Sigmoid colon (tissue), 4 donors: ENCODE measurements around the gene CDC40.

Experiments used
- EP300 ChIP-seq, 4 donors: sonication (generic); formaldehyde crosslinking; IDR thresholded peaks; one replicate each; pipeline ENCODE4 v1.6.1; 2017; ENCODE audit warnings: antibody characterized with exemption in 4 of 4
- TF ChIP-seq, protein P1 (sequence below), 4 experiments: fragments of 450-650 bp in 3 of 4; fragments of 200-600 bp in 1 of 4; IDR thresholded peaks; one replicate each; pipeline ENCODE4 v1.5.1; 2016 to 2019; ENCODE audit warnings: antibody characterized with exemption in 4 of 4, mild to moderate bottlenecking in 3 of 4, moderate library complexity in 2 of 4

DNA sequence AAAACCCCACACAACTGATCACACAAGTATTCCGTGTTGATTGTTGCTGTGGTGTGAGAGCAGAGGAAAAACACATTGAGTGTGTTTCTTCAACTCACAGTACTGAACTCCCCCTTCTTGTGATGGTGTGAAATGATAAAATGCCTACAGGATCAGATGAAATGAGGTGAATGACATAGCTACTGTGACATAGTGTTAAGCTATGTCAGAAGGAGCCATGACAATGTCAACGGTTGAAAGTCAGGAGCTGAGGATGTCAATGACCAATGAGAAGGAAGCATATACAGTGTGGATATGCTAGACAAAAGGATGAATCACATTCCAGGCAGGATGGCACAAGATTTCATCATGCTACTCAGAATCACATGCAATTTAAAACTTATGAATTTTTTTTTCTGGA is 39.6 kb upstream of the CDC40 start:
- TF ChIP-seq, protein P1, sequence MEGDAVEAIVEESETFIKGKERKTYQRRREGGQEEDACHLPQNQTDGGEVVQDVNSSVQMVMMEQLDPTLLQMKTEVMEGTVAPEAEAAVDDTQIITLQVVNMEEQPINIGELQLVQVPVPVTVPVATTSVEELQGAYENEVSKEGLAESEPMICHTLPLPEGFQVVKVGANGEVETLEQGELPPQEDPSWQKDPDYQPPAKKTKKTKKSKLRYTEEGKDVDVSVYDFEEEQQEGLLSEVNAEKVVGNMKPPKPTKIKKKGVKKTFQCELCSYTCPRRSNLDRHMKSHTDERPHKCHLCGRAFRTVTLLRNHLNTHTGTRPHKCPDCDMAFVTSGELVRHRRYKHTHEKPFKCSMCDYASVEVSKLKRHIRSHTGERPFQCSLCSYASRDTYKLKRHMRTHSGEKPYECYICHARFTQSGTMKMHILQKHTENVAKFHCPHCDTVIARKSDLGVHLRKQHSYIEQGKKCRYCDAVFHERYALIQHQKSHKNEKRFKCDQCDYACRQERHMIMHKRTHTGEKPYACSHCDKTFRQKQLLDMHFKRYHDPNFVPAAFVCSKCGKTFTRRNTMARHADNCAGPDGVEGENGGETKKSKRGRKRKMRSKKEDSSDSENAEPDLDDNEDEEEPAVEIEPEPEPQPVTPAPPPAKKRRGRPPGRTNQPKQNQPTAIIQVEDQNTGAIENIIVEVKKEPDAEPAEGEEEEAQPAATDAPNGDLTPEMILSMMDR (IDR thresholded peaks at IDR 0.05) = no peak
- TF ChIP-seq EP300 (IDR thresholded peaks at IDR 0.05) = no peak
